ENCODE measurements around the gene WTIP.

- TF ChIP-seq CTCF (IDR thresholded peaks at IDR 0.05 in 4 of 5, conservative IDR thresholded peaks at IDR 0.05 in 1 of 5), result no peak
- no peak for TF ChIP-seq POLR2A (IDR thresholded peaks at IDR 0.05)
Observed at GRCh38 chr19:34505321-34506025, 23.9 kb downstream of the WTIP start.

All from gastrocnemius medialis (tissue), 4 donors.